ENCODE measurements around the gene DDX3X.

- TF ChIP-seq CTCF (IDR thresholded peaks at IDR 0.05; ENCODE audit: low read depth, low read length, poor library complexity, severe bottlenecking) (no peak), EZH2phosphoT487 (IDR thresholded peaks at IDR 0.05; ENCODE audit: borderline replicate concordance, low read length) (no peak)
These were observed 4.9 kb upstream of the DDX3X start for GRCh38 chrX:41329101-41329500.
